ENCODE data around the gene ADAM30. TPM values are rescaled to one million over a fixed set of nuclear protein-coding genes. Genes with fewer than 3 reads are reported as not detected.

Gene ADAM30
- total and polyA plus RNA-seq, 2 experiments from 2014 or later = not detected

- H3K4me1 ChIP-seq (ENCODE audit: low read depth) = no peaks in the 10 kb centered on the region
- H3K27me3 ChIP-seq = peaks cover 16% of the 10 kb centered on the region
- H3K9me3 ChIP-seq (ENCODE audit: low read depth) = no peaks in the 10 kb centered on the region
- DNase-seq (ENCODE audit: low read depth in 1 of 2, low spot score in 1 of 2) = no peak
- H3K27ac ChIP-seq = no peak overlapping the region
- no peak overlapping the region for H3K4me3 ChIP-seq
- TF ChIP-seq CTCF (IDR thresholded peaks at IDR 0.05; ENCODE audit: low read depth, low read length) = no peak
- H3K36me3 ChIP-seq = no peaks in the 10 kb centered on the region
These were observed 13.9 kb downstream of the ADAM30 start for GRCh38 chr1:119882132-119883049.

GRCh38 chr1:119879510-119880434 is 16.5 kb downstream of the ADAM30 start:
- Histone ChIP-seq H3K4me1 (ENCODE audit: low read depth) (no peaks in the 10 kb centered on the region), H3K4me3 (no peak overlapping the region), H3K27me3 (peaks cover 12% of the 10 kb centered on the region), H3K36me3 (no peaks in the 10 kb centered on the region), H3K27ac (no peak overlapping the region), H3K9me3 (ENCODE audit: low read depth) (no peaks in the 10 kb centered on the region)
- DNase-seq (ENCODE audit: low read depth in 1 of 2, low spot score in 1 of 2) = no peak
- no peak for TF ChIP-seq CTCF (IDR thresholded peaks at IDR 0.05; ENCODE audit: low read depth, low read length)

GRCh38 chr1:119878171-119878570 is 18.1 kb downstream of the ADAM30 start:
- no peak for DNase-seq (ENCODE audit: low read depth in 1 of 2, low spot score in 1 of 2)
- peaks cover 6% of the 10 kb centered on the region for H3K4me1 ChIP-seq (ENCODE audit: low read depth)
- no peaks in the 10 kb centered on the region for H3K9me3 ChIP-seq (ENCODE audit: low read depth)
- TF ChIP-seq CTCF (IDR thresholded peaks at IDR 0.05; ENCODE audit: low read depth, low read length) = no peak
- H3K27ac ChIP-seq = no peak overlapping the region
- no peaks in the 10 kb centered on the region for H3K27me3 ChIP-seq
- no peak overlapping the region for H3K4me3 ChIP-seq
- no peaks in the 10 kb centered on the region for H3K36me3 ChIP-seq

- Histone ChIP-seq H3K27me3 (no peaks in the 10 kb centered on the region), H3K4me3 (no peak overlapping the region), H3K36me3 (no peaks in the 10 kb centered on the region), H3K4me1 (ENCODE audit: low read depth) (peaks cover 6% of the 10 kb centered on the region), H3K9me3 (ENCODE audit: low read depth) (no peaks in the 10 kb centered on the region), H3K27ac (no peak overlapping the region)
- no peak for TF ChIP-seq CTCF (IDR thresholded peaks at IDR 0.05; ENCODE audit: low read depth, low read length)
- DNase-seq (ENCODE audit: low read depth in 1 of 2, low spot score in 1 of 2) = no peak
These were observed 22.1 kb downstream of the ADAM30 start for GRCh38 chr1:119874186-119874585.

GRCh38 chr1:119873135-119874015 is 22.9 kb downstream of the ADAM30 start:
- Histone ChIP-seq H3K27ac (no peak overlapping the region), H3K36me3 (no peaks in the 10 kb centered on the region), H3K4me1 (ENCODE audit: low read depth) (peaks cover 6% of the 10 kb centered on the region), H3K27me3 (no peaks in the 10 kb centered on the region), H3K9me3 (ENCODE audit: low read depth) (no peaks in the 10 kb centered on the region), H3K4me3 (no peak overlapping the region)
- no peak for TF ChIP-seq CTCF (IDR thresholded peaks at IDR 0.05; ENCODE audit: low read depth, low read length)
- peak; percentile 47 to 88 for DNase-seq (ENCODE audit: low read depth in 1 of 2, low spot score in 1 of 2)
